ENCODE data around the gene LTO1.

Gene LTO1

DNA sequence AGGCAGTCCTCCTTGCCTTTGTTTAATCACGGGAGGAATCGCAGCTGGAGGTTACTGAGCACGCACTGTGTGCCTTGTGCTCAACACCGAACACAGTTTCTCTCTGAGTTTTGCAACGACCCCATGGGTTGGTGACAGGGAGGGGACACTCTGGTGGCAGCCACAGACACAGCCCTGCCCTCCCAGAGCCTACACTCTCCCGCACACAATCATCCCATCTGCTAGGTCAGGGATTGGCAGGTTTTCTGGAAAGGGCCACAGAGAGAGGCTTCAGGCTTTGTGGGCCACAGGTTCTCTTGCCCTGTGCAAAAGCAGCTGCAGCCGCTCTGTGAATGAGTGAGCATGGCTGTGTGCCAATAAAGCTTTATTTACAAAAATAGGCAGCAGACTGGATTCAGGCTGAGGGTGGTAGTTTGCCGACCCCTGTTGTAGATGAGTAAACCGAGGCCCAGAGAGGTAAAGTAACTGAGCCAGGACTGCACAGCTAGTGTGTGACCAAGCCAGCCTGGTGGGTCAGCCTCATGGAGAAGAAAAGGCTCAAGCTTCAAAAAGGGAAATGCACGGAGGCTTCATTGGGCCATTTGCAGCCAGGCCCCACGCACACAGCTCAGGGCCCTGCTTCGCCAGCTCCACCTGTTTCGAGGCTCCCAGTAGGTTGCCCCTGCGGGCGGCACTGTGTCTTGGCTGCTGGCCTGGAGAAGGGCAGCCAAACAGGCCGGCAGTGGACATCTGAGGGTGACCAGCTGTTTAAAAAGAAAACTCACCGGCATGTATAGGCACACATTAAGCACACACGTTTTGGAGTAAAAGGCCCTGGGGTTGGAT is 16.3 kb downstream of the LTO1 start:
- no peak for DNase-seq (ENCODE audit: low read depth)
- TF ChIP-seq, protein P1, sequence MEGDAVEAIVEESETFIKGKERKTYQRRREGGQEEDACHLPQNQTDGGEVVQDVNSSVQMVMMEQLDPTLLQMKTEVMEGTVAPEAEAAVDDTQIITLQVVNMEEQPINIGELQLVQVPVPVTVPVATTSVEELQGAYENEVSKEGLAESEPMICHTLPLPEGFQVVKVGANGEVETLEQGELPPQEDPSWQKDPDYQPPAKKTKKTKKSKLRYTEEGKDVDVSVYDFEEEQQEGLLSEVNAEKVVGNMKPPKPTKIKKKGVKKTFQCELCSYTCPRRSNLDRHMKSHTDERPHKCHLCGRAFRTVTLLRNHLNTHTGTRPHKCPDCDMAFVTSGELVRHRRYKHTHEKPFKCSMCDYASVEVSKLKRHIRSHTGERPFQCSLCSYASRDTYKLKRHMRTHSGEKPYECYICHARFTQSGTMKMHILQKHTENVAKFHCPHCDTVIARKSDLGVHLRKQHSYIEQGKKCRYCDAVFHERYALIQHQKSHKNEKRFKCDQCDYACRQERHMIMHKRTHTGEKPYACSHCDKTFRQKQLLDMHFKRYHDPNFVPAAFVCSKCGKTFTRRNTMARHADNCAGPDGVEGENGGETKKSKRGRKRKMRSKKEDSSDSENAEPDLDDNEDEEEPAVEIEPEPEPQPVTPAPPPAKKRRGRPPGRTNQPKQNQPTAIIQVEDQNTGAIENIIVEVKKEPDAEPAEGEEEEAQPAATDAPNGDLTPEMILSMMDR (IDR thresholded peaks at IDR 0.05; ENCODE audit: low read depth, low read length, missing control alignments): no peak
- no peak overlapping the region for H3K4me3 ChIP-seq (ENCODE audit: low read depth, low read length)
- in situ Hi-C loops (cut with HindIII; ENCODE audit: low sequenced_read_pairs): no loop called here

DNA sequence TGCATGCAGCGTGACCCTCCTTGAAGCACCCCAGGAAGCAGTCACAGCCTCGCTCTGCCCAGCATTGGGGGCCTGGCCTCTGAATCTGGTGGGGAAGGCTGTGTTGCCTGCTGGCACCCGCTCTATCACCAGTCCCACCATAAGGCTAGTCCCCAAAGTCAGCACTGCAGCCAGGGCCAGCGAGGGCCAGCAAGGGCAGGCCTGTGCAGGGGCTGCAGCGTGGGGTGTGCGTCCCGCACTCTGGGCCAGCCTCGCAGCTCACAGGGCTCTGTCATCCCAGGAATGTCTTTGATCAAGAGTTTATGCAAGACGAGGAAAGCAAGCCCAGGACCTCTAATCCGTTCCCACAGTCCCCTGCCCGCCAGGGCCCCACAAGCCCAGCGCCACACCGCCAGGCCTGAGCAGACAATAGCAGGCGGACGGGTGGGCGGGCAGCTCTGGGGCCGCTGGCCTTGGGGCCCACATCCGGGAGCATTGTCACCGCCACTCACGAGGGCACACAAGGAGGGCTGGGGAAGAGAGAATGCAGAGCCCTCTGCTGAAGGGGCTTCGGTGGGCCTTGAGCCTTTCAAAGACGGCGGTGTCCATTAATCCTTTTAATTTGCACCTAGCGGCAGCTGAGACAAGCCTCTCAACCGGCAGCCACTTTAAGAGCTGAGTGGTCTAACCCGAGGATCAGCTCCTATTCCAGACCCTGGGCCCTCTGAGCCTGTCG is 17.1 kb downstream of the LTO1 start:
- DNase-seq (ENCODE audit: low read depth): no peak
- in situ Hi-C loops (cut with HindIII; ENCODE audit: low sequenced_read_pairs): no loop called here
- H3K4me3 ChIP-seq (ENCODE audit: low read depth, low read length): no peak overlapping the region
- TF ChIP-seq, protein P1 (IDR thresholded peaks at IDR 0.05; ENCODE audit: low read depth, low read length, missing control alignments): no peak

DNA sequence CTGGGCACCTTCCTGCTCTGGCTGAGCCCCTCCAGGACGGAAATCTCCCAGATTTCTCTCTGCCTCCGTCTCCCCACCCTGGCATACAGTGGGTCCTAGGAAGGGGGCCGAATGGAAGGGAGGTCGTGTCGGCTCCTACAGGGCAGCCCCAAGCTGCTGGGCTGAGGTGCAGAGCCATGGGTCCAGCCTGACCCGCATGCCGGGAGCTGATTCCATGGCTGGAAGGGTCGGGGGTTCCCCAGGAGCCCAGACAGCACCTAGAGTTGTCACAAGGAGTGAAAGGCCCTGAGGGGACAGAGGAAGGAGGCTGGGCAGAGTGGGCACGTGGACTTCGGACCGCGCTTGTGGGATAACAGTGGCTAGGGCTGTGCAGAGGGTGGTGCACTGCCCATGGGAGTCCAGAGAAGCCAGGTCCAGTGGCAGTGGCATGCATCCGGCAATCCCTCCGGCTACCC is 17.7 kb downstream of the LTO1 start:
- TF ChIP-seq, protein P1 (IDR thresholded peaks at IDR 0.05; ENCODE audit: low read depth, low read length, missing control alignments): no peak
- H3K4me3 ChIP-seq (ENCODE audit: low read depth, low read length): no peak overlapping the region
- DNase-seq (ENCODE audit: low read depth): no peak
- in situ Hi-C loops (cut with HindIII; ENCODE audit: low sequenced_read_pairs): no loop called here

DNA sequence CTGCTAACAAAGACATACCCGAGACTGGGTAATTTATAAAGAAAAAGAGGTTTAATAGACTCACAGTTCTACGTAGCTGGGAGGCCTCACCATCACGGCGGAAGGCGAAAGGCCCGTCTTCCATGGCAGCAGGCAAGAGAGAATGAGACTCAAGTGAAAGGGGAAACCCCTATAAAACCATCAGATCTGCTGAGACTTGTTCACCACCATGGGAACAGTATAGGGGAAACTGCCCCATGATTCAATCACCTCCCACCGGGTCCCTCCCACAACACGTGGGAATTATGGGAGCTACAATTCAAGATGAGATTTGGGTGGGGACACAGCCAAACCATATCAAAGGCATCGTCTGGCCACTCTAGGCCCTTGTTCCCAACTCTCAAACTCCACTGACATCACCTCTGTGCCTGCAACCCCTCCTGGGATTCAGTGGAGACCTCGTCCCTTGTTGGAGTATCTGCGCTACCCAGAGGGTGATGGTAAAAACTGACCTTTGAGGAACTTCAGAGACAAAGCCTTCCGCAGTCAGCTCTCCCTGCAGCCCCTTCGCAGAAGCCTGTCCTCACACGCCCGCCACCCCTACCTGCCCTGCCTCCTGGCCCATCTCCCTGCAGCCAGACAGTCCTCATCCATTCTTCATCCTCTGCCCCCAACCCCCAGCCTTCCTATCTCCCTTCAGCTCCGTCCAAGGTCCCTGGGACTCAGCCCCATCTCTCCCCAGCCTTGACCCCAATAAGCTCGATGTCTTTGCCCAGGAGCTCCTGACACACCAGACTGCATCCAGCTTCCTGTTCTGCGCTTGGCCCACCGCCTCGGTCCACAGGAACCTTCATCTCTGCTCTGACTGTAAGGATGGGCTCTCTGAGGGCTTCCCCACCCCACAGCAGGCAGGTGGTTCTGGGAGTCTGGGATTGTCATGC is 18.4 kb downstream of the LTO1 start:
- H3K4me3 ChIP-seq (ENCODE audit: low read depth, low read length): no peak overlapping the region
- in situ Hi-C loops (cut with HindIII; ENCODE audit: low sequenced_read_pairs): no loop called here
- DNase-seq (ENCODE audit: low read depth): no peak
- TF ChIP-seq, protein P1 (IDR thresholded peaks at IDR 0.05; ENCODE audit: low read depth, low read length, missing control alignments): no peak

DNA sequence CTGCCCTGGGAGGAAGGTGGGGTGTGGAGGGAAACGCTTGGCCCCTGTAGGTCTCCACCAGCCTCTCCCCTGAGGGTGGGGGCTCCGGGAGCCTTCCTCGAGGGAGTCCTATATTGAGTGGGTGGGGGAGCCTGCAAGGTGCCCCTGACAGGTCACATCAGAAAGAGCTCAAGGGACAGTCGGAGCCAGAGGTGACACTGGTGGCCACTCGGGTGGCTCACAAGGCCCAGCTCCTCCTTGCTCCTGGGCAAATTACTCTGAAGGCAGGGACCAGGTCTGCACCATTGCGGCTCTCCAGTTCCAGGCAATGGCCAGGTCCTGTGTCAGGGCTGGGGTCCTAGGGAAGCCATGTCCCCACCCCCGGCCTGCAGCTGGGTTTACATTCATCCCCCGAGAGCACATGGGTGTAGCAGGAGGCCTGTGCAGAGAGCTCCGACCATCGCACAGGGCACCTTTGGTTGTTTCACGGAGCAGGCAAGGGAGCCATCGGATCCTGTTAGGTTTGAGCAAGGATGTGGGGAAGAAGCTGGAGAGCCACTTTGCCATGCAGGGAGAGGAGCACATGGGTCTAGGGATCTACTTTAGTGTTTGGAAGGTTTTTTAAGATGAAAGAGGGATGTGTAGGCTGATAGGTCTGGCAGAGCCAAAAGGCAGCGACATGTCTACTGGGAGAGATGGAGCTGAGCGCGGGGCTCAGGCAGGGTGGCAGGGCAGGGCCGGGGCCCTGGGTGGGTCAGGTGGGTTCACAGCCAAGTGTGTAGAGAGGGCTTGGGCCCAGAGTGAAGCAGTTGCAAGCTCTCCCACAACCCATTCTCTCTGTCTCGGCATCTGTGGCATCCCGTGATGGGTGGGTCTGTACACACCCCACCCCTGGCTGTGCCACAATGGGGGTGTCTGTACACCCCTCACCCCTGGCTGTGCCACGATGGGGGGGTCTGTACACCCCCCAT is 19.4 kb downstream of the LTO1 start:
- DNase-seq (ENCODE audit: low read depth): no peak
- H3K4me3 ChIP-seq (ENCODE audit: low read depth, low read length): no peak overlapping the region
- in situ Hi-C loops (cut with HindIII; ENCODE audit: low sequenced_read_pairs): no loop called here
- TF ChIP-seq, protein P1 (IDR thresholded peaks at IDR 0.05; ENCODE audit: low read depth, low read length, missing control alignments): no peak
